GM19328 (cell line): Measurements from ENCODE around the gene CCBE1.
"Not testable (repeated sequence)": the region's sequence is repeated elsewhere in the genome, so short reads cannot be mapped to it uniquely, and the experiment has no call there.

Source experiments
- ATAC-seq: cut with Tn5 transposase; IDR thresholded peaks from one replicate; pipeline ENCODE4 v1.9.1; 2021; ENCODE audit warnings: mild to moderate bottlenecking, moderate library complexity; ENCODE audit not compliant: unreplicated experiment

The CCBE1 gene

DNA sequence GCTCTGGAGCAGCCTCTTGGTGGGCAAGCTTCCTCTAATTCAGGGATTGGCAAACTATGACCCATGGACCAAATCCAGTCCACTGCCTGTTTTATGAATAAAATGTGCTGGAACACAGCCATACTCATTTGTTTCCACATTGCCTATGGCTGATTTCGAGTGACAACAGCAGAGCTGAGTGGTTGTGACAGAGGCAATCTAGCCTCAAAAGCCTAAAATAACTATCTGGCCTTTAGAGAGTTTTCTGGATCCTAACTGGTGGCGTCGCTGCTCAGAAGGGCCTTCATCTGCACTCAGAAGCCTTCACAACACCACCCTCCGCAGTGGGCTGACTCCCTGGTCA, 147.1 kb downstream of the CCBE1 start:
- ATAC-seq: no peak

DNA sequence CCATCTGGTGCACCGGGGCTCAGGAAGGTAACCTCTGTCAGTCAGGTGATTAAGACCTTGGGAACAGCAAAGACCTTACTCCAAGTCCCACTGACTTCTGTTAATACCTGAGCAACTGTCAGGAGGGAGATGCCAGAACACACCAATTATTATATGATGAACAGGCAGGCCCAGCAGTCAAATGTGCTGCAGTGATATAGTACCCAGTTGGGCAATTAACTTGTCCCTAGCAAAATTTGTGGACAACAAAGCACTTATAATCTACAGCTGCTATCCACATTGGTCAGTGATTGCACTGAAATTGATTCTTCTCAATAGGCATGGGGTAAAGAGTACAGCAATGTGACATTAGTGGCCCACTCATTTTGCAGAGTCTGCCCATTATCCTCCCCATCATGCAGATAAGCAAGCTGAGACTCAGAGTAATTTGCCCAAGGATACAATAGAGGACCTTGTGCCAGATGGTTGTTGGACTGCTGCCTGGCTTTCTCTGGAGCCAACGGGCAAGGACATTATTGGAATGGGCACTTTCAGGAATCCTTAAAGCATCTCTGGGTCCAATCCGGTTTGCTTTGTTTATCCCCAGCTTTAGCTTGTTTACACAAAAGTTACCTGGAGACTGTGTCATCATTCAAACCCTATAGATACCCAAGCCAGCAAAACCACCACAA, 147.6 kb downstream of the CCBE1 start:
- ATAC-seq: no peak

GRCh38 chr18:59547581-59548182, 149.5 kb downstream of the CCBE1 start:
- ATAC-seq: no peak

GRCh38 chr18:59546188-59546587, 151.0 kb downstream of the CCBE1 start:
- no peak for ATAC-seq

DNA sequence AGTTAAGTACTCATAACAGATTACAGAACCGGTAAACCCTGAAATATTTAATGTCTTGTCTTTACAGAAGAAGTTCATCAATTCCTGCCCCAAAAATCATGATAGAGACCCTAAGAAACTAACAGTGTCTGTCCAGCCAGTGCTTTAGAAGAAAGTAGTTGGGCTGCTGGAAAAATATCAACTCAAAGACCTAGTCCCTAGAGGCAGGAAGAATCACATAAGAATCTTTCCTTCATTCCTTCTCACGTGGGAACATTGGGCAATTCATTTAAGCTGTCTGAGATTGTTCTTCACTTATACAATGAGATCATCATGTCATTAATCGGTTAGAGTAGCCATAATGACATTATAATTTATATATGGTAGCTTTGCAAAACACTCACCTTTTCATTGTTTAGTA, 156.4 kb downstream of the CCBE1 start:
- no peak for ATAC-seq

DNA sequence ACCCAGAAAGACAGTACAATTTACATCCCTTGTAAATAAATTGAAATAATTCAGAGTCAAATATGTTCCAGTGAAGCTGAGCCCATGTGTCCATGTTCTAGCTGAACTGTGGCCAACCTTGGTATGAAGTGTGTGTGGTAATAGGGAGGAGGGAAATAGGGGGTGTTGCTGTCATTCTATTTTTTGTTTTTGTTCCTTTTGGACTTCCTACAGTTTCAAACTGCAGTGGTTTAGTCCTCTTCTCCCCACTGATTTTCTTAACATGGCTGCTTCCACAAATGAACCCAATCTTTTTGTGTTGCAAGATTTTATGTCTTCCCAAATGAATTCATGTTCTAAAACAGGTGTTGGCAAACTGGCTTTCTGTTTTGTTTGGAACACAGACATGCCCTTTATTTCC, 156.9 kb downstream of the CCBE1 start:
- ATAC-seq: no peak

DNA sequence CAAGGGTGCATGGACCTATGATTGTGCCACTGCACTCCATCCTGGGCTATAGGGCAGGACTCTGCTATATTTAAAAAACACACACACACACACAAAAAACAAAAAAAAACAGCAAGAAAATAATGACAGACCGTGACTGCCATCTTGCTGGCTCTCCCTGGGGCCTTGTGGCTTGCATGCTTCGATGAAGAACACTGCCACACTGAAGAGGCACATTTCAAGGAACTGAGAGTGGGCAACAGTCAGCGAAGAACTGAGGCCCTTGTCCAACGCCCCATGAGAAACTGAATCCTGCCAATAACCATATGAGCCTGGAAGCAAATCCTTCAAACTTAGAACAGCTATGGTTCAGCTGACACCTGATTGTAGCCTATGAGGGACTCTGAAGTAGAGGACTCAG, 158.1 kb downstream of the CCBE1 start:
- no peak for ATAC-seq

DNA sequence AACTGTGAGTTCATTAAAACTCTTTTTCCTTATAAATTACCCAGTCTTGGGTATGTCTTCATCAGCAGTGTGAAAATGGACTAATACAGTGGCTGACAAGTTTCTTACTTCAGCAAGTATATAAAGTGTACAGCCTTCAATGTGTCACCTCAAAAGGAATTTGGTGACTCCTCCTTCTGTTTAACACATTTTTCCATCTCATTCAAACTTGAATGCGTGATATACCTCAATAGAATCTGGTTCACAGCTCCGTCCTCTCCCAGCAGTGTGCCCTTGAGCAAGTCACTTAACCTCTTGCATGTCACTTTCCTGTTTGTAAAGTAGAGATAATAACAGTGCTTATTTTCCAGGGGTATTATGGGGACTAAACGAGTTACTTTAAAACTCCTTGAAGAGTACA, 159.6 kb downstream of the CCBE1 start:
- no peak for ATAC-seq

DNA sequence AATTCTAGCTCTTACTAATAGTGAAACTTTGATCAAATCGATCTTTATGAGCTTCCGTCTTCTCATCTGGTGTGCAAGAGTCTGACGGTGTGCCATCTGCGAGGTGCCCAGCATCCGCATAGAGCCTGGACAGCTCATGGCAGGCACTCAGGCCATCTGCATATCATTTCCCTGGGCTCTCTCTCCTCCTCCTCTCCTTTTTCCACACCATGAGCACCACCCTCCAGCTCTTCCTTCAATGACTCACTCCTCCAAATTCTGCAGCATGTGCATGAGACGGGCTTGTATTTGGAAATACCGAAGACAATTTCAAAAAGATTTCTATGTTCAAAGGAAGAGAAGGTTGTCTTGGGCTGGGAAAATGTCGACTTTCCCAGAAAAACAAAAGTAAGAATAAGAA, 161.1 kb downstream of the CCBE1 start:
- no peak for ATAC-seq

DNA sequence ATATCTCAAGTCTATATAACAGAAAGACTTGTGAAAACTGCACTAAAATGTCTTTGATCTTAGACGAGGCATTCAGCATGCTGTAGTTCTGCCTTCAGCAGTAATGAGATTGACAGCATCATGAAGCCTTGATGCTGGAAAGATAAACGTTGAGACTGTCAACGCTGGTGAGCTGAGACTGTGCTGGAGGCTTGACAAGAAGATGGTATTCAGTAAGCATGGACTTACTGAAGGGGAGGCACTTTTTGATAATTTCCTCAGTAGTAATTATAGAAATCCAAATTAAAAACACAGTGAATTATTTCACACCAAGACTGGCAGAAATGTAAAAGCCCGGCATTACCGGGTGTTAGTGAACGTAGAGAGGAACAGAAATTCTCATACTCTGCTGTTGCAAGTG, 162.2 kb downstream of the CCBE1 start:
- ATAC-seq: no peak

DNA sequence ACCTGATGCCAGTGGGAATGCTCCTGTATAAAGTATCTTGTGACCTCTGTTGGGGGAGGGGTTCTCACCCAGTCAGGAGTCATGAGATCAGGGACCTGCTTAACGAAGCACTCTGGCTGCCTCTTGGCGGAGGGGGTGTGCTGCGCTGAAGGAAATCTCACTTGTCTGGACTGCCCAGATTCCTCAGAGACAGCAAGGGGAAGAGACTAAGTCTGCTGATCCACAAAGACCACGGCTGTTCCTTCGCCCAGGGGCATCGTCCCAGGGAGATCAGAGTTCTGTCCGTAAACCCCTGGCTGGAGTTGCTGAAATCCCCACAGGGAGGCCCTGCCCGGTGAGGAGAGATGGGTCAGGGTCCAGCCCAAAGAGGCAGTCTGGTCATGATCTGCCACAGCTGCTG, 168.4 kb downstream of the CCBE1 start:
- no peak for ATAC-seq

DNA sequence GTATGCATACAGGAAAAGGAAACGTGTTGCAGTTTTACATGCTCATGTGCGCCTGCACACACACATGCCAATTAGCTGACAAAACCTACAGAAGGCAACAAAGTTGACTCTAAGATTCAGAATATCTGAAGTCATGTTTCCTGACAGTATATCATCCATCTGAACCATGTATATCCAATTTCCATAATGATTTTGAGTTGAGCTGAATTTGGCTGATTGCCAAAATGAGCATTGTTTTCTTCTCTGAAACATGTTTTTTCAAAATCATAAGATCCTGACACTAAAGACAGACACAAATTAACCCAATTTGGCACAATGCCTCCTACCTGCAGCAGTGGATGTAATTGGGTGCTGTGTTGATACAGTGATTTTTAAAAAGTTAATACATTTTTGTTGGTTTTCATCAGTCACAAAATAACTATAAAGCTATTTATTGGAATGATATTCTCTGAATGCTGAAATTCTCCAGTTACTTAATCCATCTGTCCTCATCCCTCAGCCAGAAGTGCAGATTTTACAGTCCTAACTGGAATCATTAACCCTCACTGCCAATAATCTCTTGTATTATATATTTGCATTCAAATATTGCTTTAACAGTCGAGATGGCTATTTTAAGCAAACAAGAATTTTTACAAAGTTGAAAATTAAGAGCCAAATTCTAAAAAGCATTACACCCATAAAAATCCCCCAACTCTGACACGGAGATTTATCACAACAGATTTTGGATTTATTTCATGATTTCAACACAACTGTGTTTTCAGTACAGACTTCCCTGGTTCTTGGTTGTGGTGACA, 176.5 kb downstream of the CCBE1 start:
- no peak for ATAC-seq

DNA sequence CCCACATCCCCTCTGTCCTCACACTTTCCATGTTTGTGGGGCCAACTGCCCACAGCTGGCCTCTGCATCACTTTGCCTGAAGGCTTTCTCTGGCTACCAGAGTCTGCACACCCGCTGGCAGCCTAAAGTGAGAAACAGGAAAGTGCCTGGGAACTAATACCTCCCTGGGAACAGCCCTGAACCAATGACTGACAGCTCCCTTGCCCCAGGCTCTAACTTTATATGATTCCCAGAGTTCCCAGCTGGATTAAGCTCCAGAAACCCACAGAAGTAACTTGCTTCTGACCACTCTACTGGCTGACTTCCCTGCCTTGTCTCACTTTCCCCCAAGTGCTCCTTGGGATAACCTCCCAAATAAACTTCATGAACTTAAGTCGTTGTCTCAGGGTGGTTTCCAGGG, 178.5 kb downstream of the CCBE1 start:
- ATAC-seq: no peak

DNA sequence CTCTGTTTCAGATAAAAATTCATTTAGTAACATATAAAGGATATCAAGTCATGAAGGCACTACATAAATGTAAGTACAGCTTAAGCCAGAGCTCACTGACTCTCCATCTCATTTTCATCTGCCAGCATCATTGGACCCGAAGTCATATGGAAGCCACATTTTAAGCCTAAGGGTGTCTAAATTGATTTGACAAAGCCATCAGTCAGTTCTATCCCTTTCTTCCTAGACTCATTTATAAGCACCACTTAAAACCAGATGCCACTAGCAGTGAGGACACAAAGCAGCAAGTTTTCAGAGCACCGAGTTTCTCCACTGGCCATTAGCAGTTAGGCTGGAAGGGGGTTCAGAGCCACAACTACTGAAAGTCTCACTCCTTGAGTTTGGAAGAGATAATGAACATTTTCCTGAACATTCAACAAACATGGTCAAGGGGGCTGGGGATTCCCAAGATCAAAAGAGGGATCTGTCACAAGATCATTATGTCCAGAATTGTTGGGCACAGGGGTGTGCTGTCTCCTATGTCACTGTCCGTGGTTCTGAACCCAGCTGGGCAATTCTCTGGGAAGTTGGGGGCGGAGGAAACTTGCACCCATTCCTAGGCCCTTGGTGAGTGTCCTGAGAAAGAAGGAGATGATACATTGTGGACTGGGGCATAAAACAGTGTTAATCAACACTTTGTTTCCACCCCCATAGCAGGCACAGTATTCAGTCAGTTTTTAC, 179.6 kb downstream of the CCBE1 start:
- no peak for ATAC-seq

GRCh38 chr18:59516356-59517155, 180.7 kb downstream of the CCBE1 start:
- ATAC-seq: no peak

DNA sequence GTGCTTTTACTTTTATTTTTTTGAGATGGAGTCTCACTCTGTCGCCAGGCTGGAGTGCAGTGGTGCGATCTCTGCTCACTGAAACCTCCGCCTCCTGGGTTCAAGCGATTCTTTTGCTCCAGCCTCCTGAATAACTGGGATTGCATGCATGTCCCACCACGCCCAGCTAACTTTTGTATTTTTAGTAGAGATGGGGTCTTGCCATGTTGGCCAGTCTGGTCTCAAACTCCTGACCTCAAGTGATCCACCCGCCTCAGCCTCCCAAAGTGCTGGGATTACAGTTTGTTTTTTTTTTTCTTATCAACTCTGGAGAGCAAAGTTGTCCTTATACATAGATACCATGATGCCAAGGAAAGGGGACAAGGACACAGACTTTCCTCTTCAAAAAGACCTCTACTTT, 181.3 kb downstream of the CCBE1 start:
- not testable (repeated sequence) for ATAC-seq

DNA sequence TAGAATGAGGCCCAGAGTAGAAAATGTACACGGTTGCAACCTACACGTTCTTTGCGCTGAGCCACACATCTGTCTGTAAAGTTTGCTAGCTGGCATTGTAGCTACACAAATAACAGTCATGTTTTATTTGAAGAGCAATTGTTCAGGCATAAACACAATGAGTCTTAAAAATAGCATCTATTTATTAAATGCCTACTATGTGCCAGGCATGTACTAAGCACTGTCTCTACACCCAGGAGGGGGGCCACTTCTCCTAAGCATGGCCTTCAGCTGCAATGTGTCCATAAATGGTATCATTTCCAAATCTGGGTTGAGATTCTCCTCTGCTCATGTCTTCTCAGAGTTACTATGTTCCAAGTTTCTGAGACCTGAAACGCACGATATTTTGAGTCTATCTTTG, 182.1 kb downstream of the CCBE1 start:
- no peak for ATAC-seq

- ATAC-seq: no peak
These were observed 183.0 kb downstream of the CCBE1 start for GRCh38 chr18:59514203-59514602.

DNA sequence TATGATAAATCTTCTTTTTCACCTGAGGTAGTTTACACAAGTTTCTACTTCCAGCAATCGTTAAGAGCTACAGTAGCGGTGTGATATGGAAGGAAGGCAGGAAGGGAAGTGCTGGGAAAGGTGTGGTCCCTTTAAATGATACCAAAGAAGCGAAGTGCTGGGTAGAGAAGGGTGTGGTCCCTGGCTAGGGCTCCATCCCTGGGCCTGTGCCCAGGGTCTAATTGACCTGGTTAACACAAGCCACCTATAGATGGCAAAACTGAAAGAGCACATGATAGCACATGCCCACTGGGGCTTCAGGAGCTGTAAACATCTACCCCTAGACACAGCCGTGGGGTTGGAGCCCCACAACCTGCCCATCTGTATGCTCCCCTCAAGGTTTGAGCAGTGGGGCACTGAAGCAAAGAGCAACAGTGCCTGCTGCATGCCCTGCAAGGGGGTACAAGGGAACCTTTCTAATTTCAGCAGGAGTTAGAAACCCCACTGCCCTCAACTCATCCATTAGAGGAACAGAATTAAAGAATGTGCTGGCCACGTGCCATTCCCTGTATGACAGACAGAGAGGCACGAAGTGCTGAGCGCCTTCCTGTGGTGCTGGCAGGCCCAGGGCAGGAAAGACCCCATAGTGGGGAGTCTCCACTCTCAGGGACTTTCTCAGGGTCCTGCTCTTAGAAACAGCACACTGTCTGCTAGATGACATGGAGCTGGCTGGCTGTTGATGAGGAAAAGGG, 185.0 kb downstream of the CCBE1 start:
- no peak for ATAC-seq
